ENCODE data around the gene S100A10. TPM values are rescaled to one million over a fixed set of nuclear protein-coding genes. Genes with fewer than 3 reads are reported as not detected.

The S100A10 gene
- total and polyA plus RNA-seq, 2 experiments from 2014 or later = 35.9 to 634 TPM

GRCh38 chr1:151956957-151957497, 36.6 kb downstream of the S100A10 start:
- ATAC-seq (no peak), DNase-seq (ENCODE audit: low spot score) (no peak)
- Mint-ChIP-seq H3K36me3 (ENCODE audit: low read depth) (no peaks in the 10 kb centered on the region), H3K9me3 (no peaks in the 10 kb centered on the region), H3K4me3 (no peak overlapping the region), H3K27ac (no peak overlapping the region), H3K27me3 (ENCODE audit: insufficient read depth, low read depth, poor library complexity) (no peaks in the 10 kb centered on the region), H3K4me1 (no peaks in the 10 kb centered on the region)
- Histone ChIP-seq H3K4me2 (no peak overlapping the region), H3K9me2 (ENCODE audit: insufficient read depth) (no peaks in the 10 kb centered on the region), H3K27me3 (ENCODE audit: insufficient read depth) (no peaks in the 10 kb centered on the region), H2AFZ (no peak overlapping the region), H3K36me3 (ENCODE audit: insufficient read depth) (no peaks in the 10 kb centered on the region), H4K20me1 (replicated peaks; ENCODE audit: insufficient read depth) (no peaks in the 10 kb centered on the region), H3F3A (replicated peaks; ENCODE audit: low read depth) (no peaks in the 10 kb centered on the region), H3K4me1 (ENCODE audit: insufficient read depth) (0 out of 2 replicates have a peak, but pooled peaks cover 3% of the 10 kb centered on the region), H3K27ac (ENCODE audit: low read depth) (no peak overlapping the region), H3K4me3 (no peak overlapping the region), H3K79me2 (replicated peaks; ENCODE audit: insufficient read depth) (no peaks in the 10 kb centered on the region)
- TF ChIP-seq POLR2AphosphoS5 (IDR thresholded peaks at IDR 0.05; ENCODE audit: low read depth) = no peak

GRCh38 chr1:151953409-151954094, 40.1 kb downstream of the S100A10 start:
- H3K4me1 ChIP-seq (ENCODE audit: insufficient read depth) = 0 out of 2 replicates have a peak, but pooled peaks cover 3% of the 10 kb centered on the region
- Mint-ChIP-seq H3K36me3 (ENCODE audit: low read depth) (no peaks in the 10 kb centered on the region), H3K9me3 (no peaks in the 10 kb centered on the region), H3K27me3 (ENCODE audit: insufficient read depth, low read depth, poor library complexity) (peaks cover 5% of the 10 kb centered on the region), H3K27ac (no peak overlapping the region), H3K4me1 (no peaks in the 10 kb centered on the region), H3K4me3 (no peak overlapping the region)
- H3F3A ChIP-seq (replicated peaks; ENCODE audit: low read depth) = no peaks in the 10 kb centered on the region
- no peak overlapping the region for H2AFZ ChIP-seq
- no peaks in the 10 kb centered on the region for H3K36me3 ChIP-seq (ENCODE audit: insufficient read depth)
- no peak overlapping the region for H3K27ac ChIP-seq (ENCODE audit: low read depth)
- no peaks in the 10 kb centered on the region for H3K27me3 ChIP-seq (ENCODE audit: insufficient read depth)
- DNase-seq (ENCODE audit: low spot score) (no peak), ATAC-seq (no peak)
- H4K20me1 ChIP-seq (replicated peaks; ENCODE audit: insufficient read depth) = no peaks in the 10 kb centered on the region
- peaks cover 6% of the 10 kb centered on the region for H3K9me2 ChIP-seq (ENCODE audit: insufficient read depth)
- no peaks in the 10 kb centered on the region for H3K79me2 ChIP-seq (replicated peaks; ENCODE audit: insufficient read depth)
- no peak overlapping the region for H3K4me2 ChIP-seq
- H3K4me3 ChIP-seq = no peak overlapping the region
- no peak for TF ChIP-seq EZH2phosphoT487 (IDR thresholded peaks at IDR 0.05; ENCODE audit: unreplicated experiment)
- no peak for TF ChIP-seq EZH2 (IDR thresholded peaks at IDR 0.05; ENCODE audit: low read depth, unreplicated experiment)
- no peak for TF ChIP-seq POLR2AphosphoS5 (IDR thresholded peaks at IDR 0.05; ENCODE audit: low read depth)
- TF ChIP-seq, protein P1, sequence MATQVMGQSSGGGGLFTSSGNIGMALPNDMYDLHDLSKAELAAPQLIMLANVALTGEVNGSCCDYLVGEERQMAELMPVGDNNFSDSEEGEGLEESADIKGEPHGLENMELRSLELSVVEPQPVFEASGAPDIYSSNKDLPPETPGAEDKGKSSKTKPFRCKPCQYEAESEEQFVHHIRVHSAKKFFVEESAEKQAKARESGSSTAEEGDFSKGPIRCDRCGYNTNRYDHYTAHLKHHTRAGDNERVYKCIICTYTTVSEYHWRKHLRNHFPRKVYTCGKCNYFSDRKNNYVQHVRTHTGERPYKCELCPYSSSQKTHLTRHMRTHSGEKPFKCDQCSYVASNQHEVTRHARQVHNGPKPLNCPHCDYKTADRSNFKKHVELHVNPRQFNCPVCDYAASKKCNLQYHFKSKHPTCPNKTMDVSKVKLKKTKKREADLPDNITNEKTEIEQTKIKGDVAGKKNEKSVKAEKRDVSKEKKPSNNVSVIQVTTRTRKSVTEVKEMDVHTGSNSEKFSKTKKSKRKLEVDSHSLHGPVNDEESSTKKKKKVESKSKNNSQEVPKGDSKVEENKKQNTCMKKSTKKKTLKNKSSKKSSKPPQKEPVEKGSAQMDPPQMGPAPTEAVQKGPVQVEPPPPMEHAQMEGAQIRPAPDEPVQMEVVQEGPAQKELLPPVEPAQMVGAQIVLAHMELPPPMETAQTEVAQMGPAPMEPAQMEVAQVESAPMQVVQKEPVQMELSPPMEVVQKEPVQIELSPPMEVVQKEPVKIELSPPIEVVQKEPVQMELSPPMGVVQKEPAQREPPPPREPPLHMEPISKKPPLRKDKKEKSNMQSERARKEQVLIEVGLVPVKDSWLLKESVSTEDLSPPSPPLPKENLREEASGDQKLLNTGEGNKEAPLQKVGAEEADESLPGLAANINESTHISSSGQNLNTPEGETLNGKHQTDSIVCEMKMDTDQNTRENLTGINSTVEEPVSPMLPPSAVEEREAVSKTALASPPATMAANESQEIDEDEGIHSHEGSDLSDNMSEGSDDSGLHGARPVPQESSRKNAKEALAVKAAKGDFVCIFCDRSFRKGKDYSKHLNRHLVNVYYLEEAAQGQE (IDR thresholded peaks at IDR 0.05; ENCODE audit: unreplicated experiment) = no peak
- no peak for TF ChIP-seq STAT1 (IDR thresholded peaks at IDR 0.05; ENCODE audit: unreplicated experiment)
- TF ChIP-seq JUNB (IDR thresholded peaks at IDR 0.05; ENCODE audit: unreplicated experiment) = no peak
- no peak for TF ChIP-seq ZNF462 (CRISPR knock-in tag; IDR thresholded peaks at IDR 0.05)
- no peak for TF ChIP-seq ETS1 (IDR thresholded peaks at IDR 0.05)
- TF ChIP-seq NANOG (IDR thresholded peaks at IDR 0.05; ENCODE audit: borderline replicate concordance) = no peak
- TF ChIP-seq ZNF331 (CRISPR knock-in tag; IDR thresholded peaks at IDR 0.05; ENCODE audit: low read depth) = no peak
